HEK293 (cell line): Measurements from ENCODE around the gene IL10RB.

Source experiments
- CTCF ChIA-PET: fragments of 350-600 bp; formaldehyde crosslinking; extraction: SDS; loops from one replicate; lab custom pipeline; 2021; ENCODE audit warnings: antibody characterized with exemption; lab: Yijun Ruan, JAX
- POLR2A ChIA-PET: fragments of 300-600 bp; formaldehyde crosslinking; extraction: SDS; loops from one replicate; lab custom pipeline; 2020; ENCODE audit warnings: antibody characterized with exemption, inconsistent platforms; lab: Yijun Ruan, JAX
- H3K27ac ChIP-seq: fragments of 200-500 bp; sonication (Bioruptor generic); 2 replicates; pipeline ENCODE4 v1.5.1; 2014; ENCODE audit warnings: low read depth, low read length, control low read depth, inconsistent platforms; ENCODE audit errors: extremely low read depth
- H3K36me3 ChIP-seq, 2 experiments: fragments of 200-500 bp in 1 of 2; sonication (Bioruptor generic) in 1 of 2; 1 replicate in 1 of 2; 2 replicates in 1 of 2; pipeline ENCODE4 v1.5.1; 2014 to 2017; ENCODE audit warnings: inconsistent platforms in 2 of 2, low read length in 2 of 2; ENCODE audit not compliant: control insufficient read depth in 2 of 2, insufficient read depth in 1 of 2
- H3K4me1 ChIP-seq: fragments of 200-500 bp; sonication (Bioruptor generic); 2 replicates; pipeline ENCODE4 v1.5.1; 2014; ENCODE audit warnings: mild to moderate bottlenecking, low read length, inconsistent platforms; ENCODE audit not compliant: control insufficient read depth, insufficient read depth
- H3K4me3 ChIP-seq: 2 replicates; pipeline ENCODE4 v1.5.1; 2011; ENCODE audit warnings: low read depth, mild to moderate bottlenecking, control low read depth, low read length, moderate library complexity
- H3K9me3 ChIP-seq: fragments of 200-500 bp; sonication (Bioruptor generic); 2 replicates; pipeline ENCODE4 v1.5.1; 2014; ENCODE audit warnings: low read depth, low read length, inconsistent platforms; ENCODE audit not compliant: control insufficient read depth, insufficient read depth
- GFI1B ChIP-seq: fragments of 450-650 bp; formaldehyde crosslinking; IDR thresholded peaks from 2 replicates; pipeline ENCODE4 v1.5.1; 2016; ENCODE audit warnings: missing biosample characterization, missing genetic modification characterization
- IKZF3 ChIP-seq: fragments of 450-650 bp; IDR thresholded peaks from 2 replicates; pipeline ENCODE4 v1.5.0; 2018; ENCODE audit warnings: missing biosample characterization, mild to moderate bottlenecking, missing genetic modification characterization, moderate library complexity
- INSM2 ChIP-seq: fragments of 450-650 bp; formaldehyde crosslinking; IDR thresholded peaks from 2 replicates; pipeline ENCODE4 v1.5.1; 2016; ENCODE audit warnings: missing biosample characterization, missing genetic modification characterization
- KLF10 ChIP-seq: fragments of 450-650 bp; IDR thresholded peaks from 2 replicates; pipeline ENCODE4 v1.5.1; 2018; ENCODE audit warnings: missing biosample characterization, mild to moderate bottlenecking, missing genetic modification characterization
- SALL2 ChIP-seq: fragments of 450-650 bp; formaldehyde crosslinking; IDR thresholded peaks from 2 replicates; pipeline ENCODE4 v1.5.0; 2017; ENCODE audit warnings: missing biosample characterization, mild to moderate bottlenecking, missing genetic modification characterization, borderline replicate concordance
- ZBTB17 ChIP-seq: fragments of 450-650 bp; formaldehyde crosslinking; IDR thresholded peaks from 2 replicates; pipeline ENCODE4 v1.5.1; 2016; ENCODE audit warnings: missing biosample characterization, missing genetic modification characterization
- ZBTB26 ChIP-seq: fragments of 450-650 bp; formaldehyde crosslinking; optimal IDR thresholded peaks from 2 replicates; pipeline ENCODE3; 2016; ENCODE audit warnings: missing biosample characterization, mild to moderate bottlenecking, missing genetic modification characterization
- ZNF174 ChIP-seq: fragments of 450-650 bp; formaldehyde crosslinking; IDR thresholded peaks from 2 replicates; pipeline ENCODE4 v1.5.0; 2017; ENCODE audit warnings: missing biosample characterization, mild to moderate bottlenecking, missing genetic modification characterization
- ZNF266 ChIP-seq: fragments of 450-650 bp; formaldehyde crosslinking; IDR thresholded peaks from 2 replicates; pipeline ENCODE4 v1.5.1; 2016; ENCODE audit warnings: missing biosample characterization, missing genetic modification characterization, low read depth
- ZNF394 ChIP-seq: fragments of 450-650 bp; formaldehyde crosslinking; IDR thresholded peaks from 2 replicates; pipeline ENCODE4 v1.5.1; 2016; ENCODE audit warnings: missing biosample characterization, missing genetic modification characterization, mild to moderate bottlenecking, moderate library complexity, borderline replicate concordance
- ZNF580 ChIP-seq: fragments of 450-650 bp; formaldehyde crosslinking; IDR thresholded peaks from 2 replicates; pipeline ENCODE4 v1.5.1; 2016; ENCODE audit warnings: missing biosample characterization, missing genetic modification characterization
- ZNF585B ChIP-seq: fragments of 450-650 bp; formaldehyde crosslinking; IDR thresholded peaks from 2 replicates; pipeline ENCODE4 v1.5.1; 2016; ENCODE audit warnings: missing biosample characterization, missing genetic modification characterization
- ZNF658 ChIP-seq: fragments of 450-650 bp; formaldehyde crosslinking; IDR thresholded peaks from 2 replicates; pipeline ENCODE4; 2016; ENCODE audit warnings: missing biosample characterization, missing genetic modification characterization

The IL10RB gene

GRCh38 chr21:33327326-33327725 lies 61.2 kb downstream of the IL10RB start:
- POLR2A ChIA-PET: interaction anchor here (0.8 kb wide), 1 partner anchor 152 kb away, joined by 3 read pairs; the partner anchor contains the start of gene TMEM50B
- Histone ChIP-seq H3K4me3 (no peak overlapping the region), H3K4me1 (no peaks in the 10 kb centered on the region), H3K27ac (no peak overlapping the region)
- TF ChIP-seq KLF10 (tag by site-specific recombination) (no peak), SALL2 (tag by site-specific recombination) (no peak), ZBTB17 (tag by site-specific recombination) (no peak), IKZF3 (tag by site-specific recombination) (no peak), ZNF585B (tag by site-specific recombination) (no peak), GFI1B (tag by site-specific recombination) (no peak)
- TF ChIP-seq, all 188 proteins: peak for 0
- CTCF ChIA-PET: interaction anchor here (1.2 to 3.1 kb wide), 2 partner anchors 34 to 127 kb away, joined by 4 to 16 read pairs; no protein-coding TSS in a partner anchor
- Histone ChIP-seq H3K9me3 (no peaks in the 10 kb centered on the region), H3K36me3 (peaks cover 0 to 4% of the 10 kb centered on the region in 2 experiments; a peak in 1 of 3 replicates)

GRCh38 chr21:33327792-33328433 lies 61.7 kb downstream of the IL10RB start:
- ChIA-PET CTCF (interaction anchor here (0.6 to 3.1 kb wide), 5 partner anchors 12 to 128 kb away, joined by 3 to 16 read pairs (median 4); no protein-coding TSS in a partner anchor), POLR2A (interaction anchor here (0.8 kb wide), 1 partner anchor 152 kb away, joined by 3 read pairs; the partner anchor contains the start of gene TMEM50B)

GRCh38 chr21:33330726-33331125 lies 64.6 kb downstream of the IL10RB start:
- ChIA-PET CTCF (interaction anchor here (1.0 kb wide), 1 partner anchor 30 kb away, joined by 4 read pairs; no protein-coding TSS in a partner anchor), POLR2A (no interaction called here)
- Histone ChIP-seq H3K4me1 (no peaks in the 10 kb centered on the region), H3K4me3 (no peak overlapping the region), H3K27ac (no peak overlapping the region), H3K36me3 (peaks cover 0 to 4% of the 10 kb centered on the region in 2 experiments; a peak in 1 of 3 replicates), H3K9me3 (no peaks in the 10 kb centered on the region)
- TF ChIP-seq INSM2 (tag by site-specific recombination) (no peak), ZNF580 (no peak), ZNF174 (tag by site-specific recombination) (no peak), ZBTB26 (tag by site-specific recombination) (no peak), ZNF658 (tag by site-specific recombination) (no peak), ZNF394 (tag by site-specific recombination) (no peak)

More at GRCh38 chr21:33327792-33328433, 61.7 kb downstream of the IL10RB start:
- TF ChIP-seq ZNF266 (tag by site-specific recombination): no peak
- TF ChIP-seq, all 188 proteins: peak for 0
- no peak overlapping the region for H3K4me3 ChIP-seq
- H3K27ac ChIP-seq: no peak overlapping the region
- H3K36me3 ChIP-seq: peaks cover 0 to 4% of the 10 kb centered on the region in 2 experiments; a peak in 1 of 3 replicates
- H3K4me1 ChIP-seq: no peaks in the 10 kb centered on the region
- H3K9me3 ChIP-seq: no peaks in the 10 kb centered on the region
